Activated T-helper 2 cell treated with anti-CD3 and anti-CD28 coated beads, Interferon-gamma antibody, Interleukin-2, Interleukin-4, amounts not matched to agents 10 μg/mL and 5 μg/mL and 100 μg/mL, durations not matched to agents 14 hours and 24 hours and 36 hours (primary cell): Measurements from ENCODE around the gene ODF2. TPM values are rescaled to one million over a fixed set of nuclear protein-coding genes. Genes with fewer than 3 reads are reported as not detected.
A peak's percentile ranks its signal among the peaks of the same experiment; 100 is the strongest.

ENCODE experiments used
- DNase-seq: peaks from one replicate; pipeline ENCODE4 v3.0.0; 2021; ENCODE audit warnings: low spot score
- H3K27ac Mint-ChIP-seq: one replicate; pipeline ENCODE4 v1.8.0; 2021; ENCODE audit warnings: mixed read lengths
- H3K27me3 Mint-ChIP-seq: one replicate; pipeline ENCODE4 v1.8.0; 2021; ENCODE audit warnings: low read depth, mixed read lengths
- H3K36me3 Mint-ChIP-seq: one replicate; pipeline ENCODE4 v1.8.0; 2021; ENCODE audit warnings: low read depth, mixed read lengths
- H3K4me1 Mint-ChIP-seq: one replicate; pipeline ENCODE4 v1.8.0; 2021; ENCODE audit warnings: low read depth, mixed read lengths
- H3K4me3 Mint-ChIP-seq: one replicate; pipeline ENCODE4 v1.8.0; 2021; ENCODE audit warnings: low read depth, mild to moderate bottlenecking, moderate library complexity, mixed read lengths
- H3K9me3 Mint-ChIP-seq: one replicate; pipeline ENCODE4 v1.8.0; 2021; ENCODE audit warnings: mixed read lengths
- intact Hi-C: fragments of 100-400 bp; cut with micrococcal nuclease; formaldehyde crosslinking; loops from one replicate; pipeline ENCODE4 v1.15.1; 2023
- total RNA-seq: library from RNA; stranded (reverse); gene quantifications from 2 replicates; pipeline ENCODE4 v1.2.3, GENCODE V29; 2022

ODF2 gene
- total RNA-seq, 1 donor from 2014 or later = 64.4 TPM

GRCh38 chr9:128528445-128529160 is 72.8 kb downstream of the ODF2 start:
- Mint-ChIP-seq H3K27me3 (no peaks in the 10 kb centered on the region), H3K36me3 (peaks cover 61% of the 10 kb centered on the region), H3K9me3 (no peaks in the 10 kb centered on the region), H3K4me3 (no peak overlapping the region), H3K4me1 (no peaks in the 10 kb centered on the region), H3K27ac (no peak overlapping the region)
- DNase-seq = no peak
- intact Hi-C loops = no loop called here

- Mint-ChIP-seq H3K36me3 (peaks cover 61% of the 10 kb centered on the region), H3K4me3 (no peak overlapping the region), H3K27ac (no peak overlapping the region), H3K9me3 (no peaks in the 10 kb centered on the region), H3K4me1 (no peaks in the 10 kb centered on the region), H3K27me3 (no peaks in the 10 kb centered on the region)
- intact Hi-C loops = no loop called here
- no peak for DNase-seq
Observed at GRCh38 chr9:128529191-128529590, 73.4 kb downstream of the ODF2 start.

GRCh38 chr9:128532581-128532980 is 76.8 kb downstream of the ODF2 start:
- Mint-ChIP-seq H3K27ac (no peak overlapping the region), H3K36me3 (peaks cover 53% of the 10 kb centered on the region), H3K4me1 (no peaks in the 10 kb centered on the region), H3K4me3 (no peak overlapping the region), H3K9me3 (no peaks in the 10 kb centered on the region), H3K27me3 (no peaks in the 10 kb centered on the region)
- intact Hi-C loops = no loop called here
- DNase-seq = no peak

GRCh38 chr9:128540634-128541360 is 85.0 kb downstream of the ODF2 start:
- Mint-ChIP-seq H3K9me3 (no peaks in the 10 kb centered on the region), H3K27me3 (no peaks in the 10 kb centered on the region), H3K4me1 (peaks cover 2% of the 10 kb centered on the region), H3K4me3 (no peak overlapping the region), H3K27ac (no peak overlapping the region), H3K36me3 (peaks cover 64% of the 10 kb centered on the region)
- no peak for DNase-seq
- intact Hi-C loops = no loop called here

GRCh38 chr9:128546504-128546903 is 90.7 kb downstream of the ODF2 start:
- Mint-ChIP-seq H3K36me3 (peaks cover 15% of the 10 kb centered on the region), H3K27ac (no peak overlapping the region), H3K9me3 (no peaks in the 10 kb centered on the region), H3K27me3 (no peaks in the 10 kb centered on the region), H3K4me1 (peaks cover 27% of the 10 kb centered on the region), H3K4me3 (no peak overlapping the region)
- DNase-seq = no peak
- intact Hi-C loops = no loop called here

- DNase-seq = no peak
- intact Hi-C loops = no loop called here
- H3K36me3 Mint-ChIP-seq = peaks cover 2% of the 10 kb centered on the region
- no peak overlapping the region for H3K4me3 Mint-ChIP-seq
- no peaks in the 10 kb centered on the region for H3K27me3 Mint-ChIP-seq
- peaks cover 33% of the 10 kb centered on the region for H3K4me1 Mint-ChIP-seq
- no peaks in the 10 kb centered on the region for H3K9me3 Mint-ChIP-seq
- no peak overlapping the region for H3K27ac Mint-ChIP-seq
Observed at GRCh38 chr9:128548876-128549275, 93.1 kb downstream of the ODF2 start.

- peak overlapping the region; percentile 90 for H3K27ac Mint-ChIP-seq
- H3K27me3 Mint-ChIP-seq = no peaks in the 10 kb centered on the region
- H3K9me3 Mint-ChIP-seq = no peaks in the 10 kb centered on the region
- intact Hi-C loops = loop anchor here (5.0 to 10.0 kb wide), 4 partner anchors 93 to 385 kb away; partner anchors contain the start of genes BBLN, ODF2, SET and ZDHHC12
- peak overlapping the region; percentile 54 for H3K4me3 Mint-ChIP-seq
- peaks cover 33% of the 10 kb centered on the region for H3K4me1 Mint-ChIP-seq
- no peak for DNase-seq
- H3K36me3 Mint-ChIP-seq = no peaks in the 10 kb centered on the region
Observed at GRCh38 chr9:128550226-128550625, 94.4 kb downstream of the ODF2 start.

Other genes starting within 250 kb of the ODF2 start
- 44.0 and 47.9 TPM in 2 replicates for gene GOLGA2, start 180.0 kb upstream of the ODF2 start, total RNA-seq
- gene SWI5, start 179.7 kb upstream of the ODF2 start, total RNA-seq = 13.5 and 13.7 TPM in 2 replicates
- 33.5 and 36.1 TPM in 2 replicates for gene TRUB2, start 133.6 kb upstream of the ODF2 start, total RNA-seq
- 49.6 and 52.2 TPM in 2 replicates for gene COQ4, start 133.2 kb upstream of the ODF2 start, total RNA-seq
- gene SLC27A4, start 115.5 kb upstream of the ODF2 start, total RNA-seq = 30.5 and 32.0 TPM in 2 replicates
- gene URM1, start 84.6 kb upstream of the ODF2 start, total RNA-seq = 78.6 and 78.7 TPM in 2 replicates
- gene CERCAM, start 35.1 kb upstream of the ODF2 start, total RNA-seq = 8.2 and 9.3 TPM in 2 replicates
- gene GLE1, start 48.7 kb downstream of the ODF2 start, total RNA-seq = 56.0 and 57.5 TPM in 2 replicates
- gene SPTAN1, start 96.6 kb downstream of the ODF2 start, total RNA-seq = 286 and 303 TPM in 2 replicates
- 41.7 and 43.5 TPM in 2 replicates for gene DYNC2I2, start 200.8 kb downstream of the ODF2 start, total RNA-seq
- gene SET, start 233.2 kb downstream of the ODF2 start, total RNA-seq = 749 and 756 TPM in 2 replicates
- gene PKN3, start 246.5 kb downstream of the ODF2 start, total RNA-seq = 25.4 and 28.0 TPM in 2 replicates